Measurements from ENCODE around the gene LIMA1. TPM values are rescaled to one million over a fixed set of nuclear protein-coding genes. Genes with fewer than 3 reads are reported as not detected.
A peak's percentile ranks its signal among the peaks of the same experiment; 100 is the strongest.
"Not testable (repeated sequence)": the region's sequence is repeated elsewhere in the genome, so short reads cannot be mapped to it uniquely, and the experiment has no call there.

The LIMA1 gene
- total RNA-seq, 2 experiments from 2014 or later, result 6.2 to 20.4 TPM

DNA sequence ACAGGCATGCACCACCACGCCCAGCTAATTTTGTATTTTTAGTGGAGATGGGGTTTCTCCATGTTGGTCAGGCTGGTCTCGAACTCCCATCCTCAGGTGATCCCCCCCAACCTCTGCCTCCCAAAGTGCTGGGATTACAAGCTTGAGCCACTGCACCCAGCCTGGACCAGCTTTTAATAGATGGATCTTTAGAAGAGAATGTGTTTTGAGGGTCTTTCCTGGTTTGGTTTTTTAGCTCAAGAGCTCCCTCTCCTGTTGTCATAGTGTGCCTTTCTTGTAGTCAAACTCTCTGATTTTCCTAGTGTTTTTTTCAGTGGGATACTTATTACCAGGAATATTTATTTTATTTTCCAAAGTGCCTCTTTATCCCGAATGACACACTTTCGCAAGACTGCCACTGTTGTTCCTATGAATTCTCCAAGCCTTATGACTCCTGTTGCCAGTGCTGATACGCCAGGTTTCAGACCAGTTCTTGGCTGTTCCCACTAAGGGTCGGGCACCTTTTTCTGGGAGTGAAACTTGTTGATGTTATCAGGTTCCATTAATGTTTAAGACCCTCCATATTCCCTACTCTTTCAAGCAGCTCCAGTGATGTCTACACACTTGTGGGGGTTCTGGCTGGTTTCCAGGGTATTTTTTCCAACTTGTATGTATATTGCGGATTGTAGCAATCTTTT is 31.5 kb upstream of the LIMA1 start:
- no peaks in the 10 kb centered on the region for H3K36me3 ChIP-seq (ENCODE audit: insufficient read depth, low read length)
- no peaks in the 10 kb centered on the region for H3K9me3 ChIP-seq (ENCODE audit: low read length)
- no peak overlapping the region for H3K27ac ChIP-seq (ENCODE audit: low read depth, low read length, poor library complexity, severe bottlenecking)
- CTCF ChIA-PET (ENCODE audit: unreplicated experiment), result interaction anchor here (1.0 to 1.4 kb wide), 2 partner anchors 103 to 182 kb away, joined by 3 to 4 read pairs; no protein-coding TSS in a partner anchor
- no TSS peak for BruUV-seq (replicated peaks)
- peak; percentile 50 for DNase-seq (ENCODE audit: low spot score)
- no peak for TF ChIP-seq EZH2phosphoT487 (IDR thresholded peaks at IDR 0.05; ENCODE audit: borderline replicate concordance, low read depth, low read length)
- TF ChIP-seq, protein P1, sequence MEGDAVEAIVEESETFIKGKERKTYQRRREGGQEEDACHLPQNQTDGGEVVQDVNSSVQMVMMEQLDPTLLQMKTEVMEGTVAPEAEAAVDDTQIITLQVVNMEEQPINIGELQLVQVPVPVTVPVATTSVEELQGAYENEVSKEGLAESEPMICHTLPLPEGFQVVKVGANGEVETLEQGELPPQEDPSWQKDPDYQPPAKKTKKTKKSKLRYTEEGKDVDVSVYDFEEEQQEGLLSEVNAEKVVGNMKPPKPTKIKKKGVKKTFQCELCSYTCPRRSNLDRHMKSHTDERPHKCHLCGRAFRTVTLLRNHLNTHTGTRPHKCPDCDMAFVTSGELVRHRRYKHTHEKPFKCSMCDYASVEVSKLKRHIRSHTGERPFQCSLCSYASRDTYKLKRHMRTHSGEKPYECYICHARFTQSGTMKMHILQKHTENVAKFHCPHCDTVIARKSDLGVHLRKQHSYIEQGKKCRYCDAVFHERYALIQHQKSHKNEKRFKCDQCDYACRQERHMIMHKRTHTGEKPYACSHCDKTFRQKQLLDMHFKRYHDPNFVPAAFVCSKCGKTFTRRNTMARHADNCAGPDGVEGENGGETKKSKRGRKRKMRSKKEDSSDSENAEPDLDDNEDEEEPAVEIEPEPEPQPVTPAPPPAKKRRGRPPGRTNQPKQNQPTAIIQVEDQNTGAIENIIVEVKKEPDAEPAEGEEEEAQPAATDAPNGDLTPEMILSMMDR (conservative IDR thresholded peaks at IDR 0.05; ENCODE audit: low read length), result peak; percentile 85
- H3K4me2 ChIP-seq (ENCODE audit: low read length), result no peak overlapping the region
- intact Hi-C loops (cut with micrococcal nuclease; ENCODE audit: unreplicated experiment), result loop anchor here (1.0 kb wide), 4 partner anchors 132 to 239 kb away; no protein-coding TSS in a partner anchor
- POLR2A ChIA-PET, result interaction anchor here (0.6 to 1.0 kb wide), 3 partner anchors 8 to 104 kb away, joined by 3 to 6 read pairs (median 3); no protein-coding TSS in a partner anchor
- no peaks in the 10 kb centered on the region for H3K4me1 ChIP-seq (ENCODE audit: insufficient read depth, low read length, poor library complexity, severe bottlenecking)
- H4K20me1 ChIP-seq (ENCODE audit: insufficient read depth, low read length), result no peaks in the 10 kb centered on the region
- no peak overlapping the region for H3K4me3 ChIP-seq (ENCODE audit: low read depth, low read length, poor library complexity, severe bottlenecking)
- no peaks in the 10 kb centered on the region for H3K79me2 ChIP-seq (ENCODE audit: insufficient read depth, low read depth, low read length)
- H2AFZ ChIP-seq (ENCODE audit: low read length), result no peak overlapping the region
- no peaks in the 10 kb centered on the region for H3K9me2 ChIP-seq (ENCODE audit: insufficient read depth, low read length)

DNA sequence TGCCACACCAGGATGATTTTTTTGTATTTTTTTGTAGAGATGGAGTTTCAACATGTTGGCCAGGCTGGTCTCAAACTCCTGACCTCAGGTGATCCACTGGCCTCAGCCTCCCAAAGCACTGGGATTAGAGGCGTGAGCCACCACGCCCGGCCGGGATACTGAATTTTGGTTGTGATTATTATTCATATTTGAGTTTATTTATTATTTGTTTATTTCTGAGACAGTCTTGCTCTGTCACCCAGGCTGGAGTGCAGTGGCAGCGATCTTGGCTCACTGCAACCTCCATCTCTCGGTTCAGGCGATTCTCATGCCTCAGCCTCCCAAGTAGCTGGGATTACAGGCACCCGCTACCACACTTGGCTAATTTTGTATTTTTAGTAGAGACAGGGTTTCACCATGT is 30.7 kb upstream of the LIMA1 start:
- H3K4me1 ChIP-seq (ENCODE audit: insufficient read depth, low read length, poor library complexity, severe bottlenecking); H3K9me2 ChIP-seq (ENCODE audit: insufficient read depth, low read length); H3K27ac ChIP-seq (ENCODE audit: low read depth, low read length, poor library complexity, severe bottlenecking); H3K36me3 ChIP-seq (ENCODE audit: insufficient read depth, low read length); H2AFZ ChIP-seq (ENCODE audit: low read length); H4K20me1 ChIP-seq (ENCODE audit: insufficient read depth, low read length); BruUV-seq (replicated peaks); DNase-seq (ENCODE audit: low spot score); H3K4me3 ChIP-seq (ENCODE audit: low read depth, low read length, poor library complexity, severe bottlenecking); H3K79me2 ChIP-seq (ENCODE audit: insufficient read depth, low read depth, low read length); H3K4me2 ChIP-seq (ENCODE audit: low read length); H3K9me3 ChIP-seq (ENCODE audit: low read length): not testable (repeated sequence)
- intact Hi-C loops (cut with micrococcal nuclease; ENCODE audit: unreplicated experiment), result loop anchor here (1.0 kb wide), 4 partner anchors 132 to 239 kb away; no protein-coding TSS in a partner anchor
- ChIA-PET CTCF (ENCODE audit: unreplicated experiment) (interaction anchor here (1.0 to 1.4 kb wide), 2 partner anchors 102 to 181 kb away, joined by 3 to 4 read pairs; no protein-coding TSS in a partner anchor), POLR2A (interaction anchor here (0.6 kb wide), 1 partner anchor 41 kb away, joined by 3 read pairs; no protein-coding TSS in a partner anchor)

DNA sequence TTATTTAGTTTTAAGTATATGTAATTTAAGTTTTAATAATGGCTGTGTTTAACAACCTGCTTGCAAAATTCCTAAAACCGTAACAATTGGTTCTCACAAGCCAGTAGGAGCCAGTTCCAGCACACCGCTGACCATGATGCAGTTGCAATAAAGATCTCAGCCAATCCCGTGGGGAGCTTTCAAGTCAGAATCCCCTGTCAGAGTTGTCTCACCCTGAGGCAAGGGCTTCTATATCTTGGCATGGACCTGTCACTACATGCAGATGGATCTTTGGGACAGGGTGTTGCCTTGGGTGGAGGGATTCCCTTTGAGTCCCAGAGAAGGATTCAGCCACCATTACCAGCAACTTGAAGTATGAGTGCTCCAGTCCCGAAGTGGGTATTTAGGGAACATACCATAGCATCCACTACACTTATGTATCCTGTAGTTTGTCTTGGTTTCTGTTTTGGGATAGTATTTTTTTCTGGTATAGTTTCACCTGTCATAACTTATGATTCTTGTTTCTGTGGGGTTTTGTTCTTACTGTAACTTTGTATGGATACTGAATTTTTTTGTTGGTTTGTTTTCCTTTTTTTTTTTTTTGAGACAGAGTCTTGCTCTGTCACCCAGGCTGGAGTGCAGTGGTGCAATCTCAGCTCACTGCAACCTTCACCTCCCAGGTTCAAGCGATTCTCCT is 30.1 kb upstream of the LIMA1 start:
- intact Hi-C loops (cut with micrococcal nuclease; ENCODE audit: unreplicated experiment), result no loop called here
- H3K4me1 ChIP-seq (ENCODE audit: insufficient read depth, low read length, poor library complexity, severe bottlenecking), result no peaks in the 10 kb centered on the region
- TF ChIP-seq EZH2phosphoT487 (IDR thresholded peaks at IDR 0.05; ENCODE audit: borderline replicate concordance, low read depth, low read length), result no peak
- TF ChIP-seq, protein P1 (conservative IDR thresholded peaks at IDR 0.05; ENCODE audit: low read length), result no peak
- BruUV-seq (replicated peaks), result no TSS peak
- no peak overlapping the region for H3K4me3 ChIP-seq (ENCODE audit: low read depth, low read length, poor library complexity, severe bottlenecking)
- H3K36me3 ChIP-seq (ENCODE audit: insufficient read depth, low read length), result no peaks in the 10 kb centered on the region
- no peak overlapping the region for H3K4me2 ChIP-seq (ENCODE audit: low read length)
- ChIA-PET CTCF (ENCODE audit: unreplicated experiment) (no interaction called here), POLR2A (interaction anchor here (1.2 kb wide), 1 partner anchor 201 kb away, joined by 3 read pairs; the partner anchor contains the start of gene COX14)
- no peaks in the 10 kb centered on the region for H3K9me2 ChIP-seq (ENCODE audit: insufficient read depth, low read length)
- H2AFZ ChIP-seq (ENCODE audit: low read length), result no peak overlapping the region
- H3K79me2 ChIP-seq (ENCODE audit: insufficient read depth, low read depth, low read length), result no peaks in the 10 kb centered on the region
- no peak for DNase-seq (ENCODE audit: low spot score)
- H3K9me3 ChIP-seq (ENCODE audit: low read length), result no peaks in the 10 kb centered on the region
- H3K27ac ChIP-seq (ENCODE audit: low read depth, low read length, poor library complexity, severe bottlenecking), result no peak overlapping the region
- H4K20me1 ChIP-seq (ENCODE audit: insufficient read depth, low read length), result no peaks in the 10 kb centered on the region

DNA sequence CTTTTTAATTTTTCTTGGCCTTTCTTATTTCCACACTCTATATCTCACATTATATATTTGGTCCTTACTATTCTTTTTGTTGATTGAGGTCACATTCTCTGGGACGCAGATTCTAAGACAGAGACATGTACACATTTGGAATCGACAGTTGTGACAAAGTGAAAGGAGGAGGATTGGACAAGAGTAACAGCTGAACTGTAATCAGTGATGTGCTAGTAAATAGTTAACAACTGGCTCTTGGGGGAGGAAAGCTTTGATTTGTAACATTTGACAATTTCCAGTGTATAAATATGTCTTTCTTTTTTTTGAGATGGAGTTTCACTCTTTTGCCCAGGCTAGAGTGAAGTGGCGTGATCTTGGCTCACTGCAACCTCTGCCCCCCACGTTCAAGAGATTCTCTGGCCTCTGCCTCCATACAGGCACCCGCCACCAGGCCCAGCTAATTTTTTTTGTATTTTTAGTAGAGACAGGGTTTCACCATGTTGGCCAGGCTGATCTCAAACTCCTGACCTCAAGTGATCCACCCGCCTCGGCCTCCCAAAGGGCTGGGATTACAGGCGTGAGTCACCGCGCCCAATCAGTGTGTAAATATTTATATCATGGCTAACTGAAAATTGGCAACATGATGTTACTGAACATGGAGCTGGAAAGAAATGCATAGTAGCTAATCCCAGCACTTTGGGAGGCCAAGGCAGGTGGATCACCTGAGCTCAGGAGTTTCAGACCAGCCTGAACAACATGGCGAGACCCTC is 28.7 kb upstream of the LIMA1 start:
- CTCF ChIA-PET (ENCODE audit: unreplicated experiment), result not testable (repeated sequence)

More for the DNA sequence above, 28.7 kb upstream of the LIMA1 start:
- intact Hi-C loops (cut with micrococcal nuclease; ENCODE audit: unreplicated experiment); BruUV-seq (replicated peaks); H3K4me1 ChIP-seq (ENCODE audit: insufficient read depth, low read length, poor library complexity, severe bottlenecking); H3K36me3 ChIP-seq (ENCODE audit: insufficient read depth, low read length); DNase-seq (ENCODE audit: low spot score); H3K27ac ChIP-seq (ENCODE audit: low read depth, low read length, poor library complexity, severe bottlenecking); H3K9me2 ChIP-seq (ENCODE audit: insufficient read depth, low read length); H3K4me3 ChIP-seq (ENCODE audit: low read depth, low read length, poor library complexity, severe bottlenecking); H4K20me1 ChIP-seq (ENCODE audit: insufficient read depth, low read length); H2AFZ ChIP-seq (ENCODE audit: low read length); H3K79me2 ChIP-seq (ENCODE audit: insufficient read depth, low read depth, low read length); H3K9me3 ChIP-seq (ENCODE audit: low read length); H3K4me2 ChIP-seq (ENCODE audit: low read length): not testable (repeated sequence)
- POLR2A ChIA-PET, result interaction anchor here (0.6 to 1.2 kb wide), 5 partner anchors 12 to 227 kb away, joined by 3 to 5 read pairs (median 3); partner anchors contain the start of genes COX14 and SMARCD1
